ENCODE results near the gene NETO1.

NETO1 gene, protein sequence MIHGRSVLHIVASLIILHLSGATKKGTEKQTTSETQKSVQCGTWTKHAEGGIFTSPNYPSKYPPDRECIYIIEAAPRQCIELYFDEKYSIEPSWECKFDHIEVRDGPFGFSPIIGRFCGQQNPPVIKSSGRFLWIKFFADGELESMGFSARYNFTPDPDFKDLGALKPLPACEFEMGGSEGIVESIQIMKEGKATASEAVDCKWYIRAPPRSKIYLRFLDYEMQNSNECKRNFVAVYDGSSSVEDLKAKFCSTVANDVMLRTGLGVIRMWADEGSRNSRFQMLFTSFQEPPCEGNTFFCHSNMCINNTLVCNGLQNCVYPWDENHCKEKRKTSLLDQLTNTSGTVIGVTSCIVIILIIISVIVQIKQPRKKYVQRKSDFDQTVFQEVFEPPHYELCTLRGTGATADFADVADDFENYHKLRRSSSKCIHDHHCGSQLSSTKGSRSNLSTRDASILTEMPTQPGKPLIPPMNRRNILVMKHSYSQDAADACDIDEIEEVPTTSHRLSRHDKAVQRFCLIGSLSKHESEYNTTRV

DNA sequence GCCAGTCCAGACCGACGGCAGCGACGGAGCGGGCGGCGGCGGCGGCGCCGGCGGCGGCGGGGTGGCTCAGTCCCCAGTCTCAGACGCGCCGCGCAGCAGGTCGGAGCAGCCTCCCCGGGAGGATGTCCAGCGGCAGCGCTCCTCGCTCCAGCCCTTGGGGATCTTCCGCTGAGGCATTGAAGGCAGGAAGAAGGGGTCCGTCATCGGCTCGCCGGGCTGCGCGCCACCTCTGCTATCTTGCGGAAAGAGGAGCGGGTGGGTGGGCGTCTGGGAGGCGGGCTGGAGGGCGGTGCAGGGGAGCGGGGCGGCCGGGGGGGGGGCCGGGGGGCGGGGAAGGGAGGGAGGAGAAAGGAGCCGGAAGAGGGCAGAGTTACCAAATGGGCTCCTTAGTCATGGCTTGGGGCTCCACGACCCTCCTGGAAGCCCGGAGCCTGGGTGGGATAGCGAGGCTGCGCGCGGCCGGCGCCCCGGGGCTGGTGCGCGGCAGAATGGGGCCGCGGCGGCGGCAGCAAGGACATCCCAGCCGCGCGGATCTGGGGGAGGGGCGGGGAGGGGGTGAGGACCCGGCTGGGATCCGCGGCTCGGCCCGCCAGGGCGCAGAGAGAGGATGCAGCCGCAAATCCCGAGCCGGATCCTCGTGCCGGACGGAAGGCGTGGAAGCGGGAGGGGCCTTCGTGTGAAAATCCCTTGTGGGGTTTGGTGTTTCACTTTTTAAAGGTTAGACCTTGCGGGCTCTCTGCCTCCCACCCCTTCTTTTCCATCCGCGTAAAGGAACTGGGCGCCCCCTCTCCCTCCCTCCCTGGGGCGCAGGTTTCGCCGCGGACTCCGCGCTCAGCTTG, at the start of gene NETO1:
TSS of gene NETO1 (minus strand) at position 242 of the 839 bp plus-strand sequence. CDS start 696 bp downstream, outside the sequence.
- no peak for DNase-seq

DNA sequence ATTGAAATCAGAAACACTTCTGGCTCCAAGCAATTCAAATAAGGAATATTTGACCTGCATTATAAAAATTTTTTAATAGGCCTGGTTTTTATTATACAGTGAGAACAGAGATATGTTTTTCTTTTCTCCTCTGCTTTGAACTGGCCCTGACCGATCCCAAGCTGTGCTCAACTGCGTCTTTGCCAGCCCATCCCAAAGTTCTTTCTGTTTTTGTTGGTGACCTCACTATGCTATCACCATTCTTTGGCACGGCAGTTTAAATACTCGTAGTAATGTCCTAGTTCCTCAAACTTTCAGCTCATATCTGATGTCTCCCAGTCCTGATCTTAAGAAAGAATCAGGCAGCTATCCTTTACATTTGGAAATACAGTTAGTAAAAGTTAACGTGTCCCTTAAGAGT, 42.3 kb upstream of the NETO1 start:
- no peak for DNase-seq

DNA sequence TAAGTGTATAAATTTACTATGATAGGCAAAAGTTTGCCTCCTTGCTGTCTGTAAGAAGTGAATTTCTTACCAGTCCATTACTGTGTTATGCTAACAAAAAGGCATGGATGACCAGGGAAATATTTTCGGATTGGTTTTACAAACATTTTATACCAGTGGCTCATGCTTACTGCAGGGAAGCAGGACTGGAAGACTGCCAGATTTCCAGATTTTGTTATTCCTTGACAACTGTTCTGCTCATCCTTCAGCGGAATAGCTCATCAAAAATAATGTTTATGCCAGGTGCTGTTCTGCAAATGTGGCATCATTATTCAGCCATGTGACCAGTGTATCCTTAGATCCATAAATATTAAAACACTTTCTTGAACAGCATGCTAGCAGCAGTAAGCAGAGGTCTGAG, 40.4 kb upstream of the NETO1 start:
- DNase-seq = no peak

DNA sequence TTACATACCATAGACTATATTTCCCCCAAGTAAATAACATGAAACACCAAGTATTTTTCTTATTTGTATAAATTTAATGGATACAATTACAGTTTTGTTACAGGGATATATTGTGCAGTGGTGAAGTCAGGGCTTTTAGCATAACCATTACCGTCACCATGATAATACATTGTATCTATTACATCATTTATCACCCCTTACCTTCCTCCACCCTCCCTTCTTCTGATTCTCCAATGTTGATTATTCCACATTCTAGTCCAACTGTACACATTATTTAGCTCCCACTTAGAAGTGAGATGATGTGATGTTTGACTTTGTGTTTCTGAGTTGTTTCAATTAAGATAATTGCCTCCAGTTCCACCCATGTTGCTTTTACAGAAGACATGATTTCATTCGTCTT, 35.2 kb upstream of the NETO1 start:
- no peak for DNase-seq

DNA sequence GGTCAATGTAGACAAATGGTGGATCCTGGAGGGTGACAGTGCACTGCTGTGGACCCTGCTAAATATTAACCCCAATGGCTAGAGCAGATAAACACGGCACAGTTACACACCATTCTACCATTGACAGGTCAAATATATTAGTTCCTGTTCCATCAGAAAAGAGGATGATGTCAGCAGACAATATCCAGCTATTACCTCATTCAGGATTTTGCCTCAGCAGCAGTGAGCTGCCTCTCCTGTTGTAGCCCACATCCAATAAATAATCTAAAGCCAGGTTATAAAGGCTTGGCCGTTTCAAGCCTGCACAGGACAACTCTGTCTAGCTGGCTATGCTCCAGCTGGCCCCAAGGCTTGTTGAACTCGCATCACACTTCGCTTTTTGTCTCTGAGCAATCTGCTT, 31.6 kb upstream of the NETO1 start:
- no peak for DNase-seq

DNA sequence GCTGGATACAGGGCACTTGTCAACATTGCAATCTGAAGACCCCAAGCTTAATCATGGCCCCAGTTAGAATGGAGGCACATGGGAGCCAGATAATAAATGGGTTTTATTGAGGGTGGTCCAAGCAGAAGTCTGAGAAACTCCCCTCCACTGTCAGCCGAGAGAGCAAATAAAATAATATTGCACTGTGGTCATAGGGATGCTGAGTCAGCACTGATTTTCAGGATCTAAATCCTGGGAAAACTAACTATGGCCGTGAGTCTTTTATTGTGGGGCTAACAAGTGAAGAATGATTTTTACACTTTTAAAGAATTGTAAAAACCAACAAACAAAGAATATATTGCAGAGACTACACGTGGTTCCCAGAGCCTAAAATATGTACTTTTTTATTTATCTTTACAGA, 31.1 kb upstream of the NETO1 start:
- DNase-seq = no peak

DNA sequence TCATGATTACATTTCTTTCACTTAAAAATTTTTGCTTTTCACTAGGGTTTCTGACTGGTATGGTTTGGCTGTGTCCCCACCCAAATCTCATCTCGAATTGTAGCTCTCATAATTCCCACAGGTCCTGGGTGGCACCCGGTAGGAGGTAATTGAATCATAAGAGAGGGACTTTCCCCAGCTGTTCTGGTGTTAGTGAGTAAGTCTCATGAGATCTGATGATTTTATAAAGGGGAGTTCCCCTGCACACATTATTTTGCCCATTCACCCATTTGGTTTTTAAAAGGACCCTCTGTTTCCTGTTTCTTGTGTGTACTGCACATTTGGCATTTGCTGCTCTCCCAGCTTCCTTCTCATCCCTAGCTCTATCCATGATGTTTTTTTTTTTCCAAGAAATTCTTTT, 27.8 kb upstream of the NETO1 start:
- no peak for DNase-seq

DNA sequence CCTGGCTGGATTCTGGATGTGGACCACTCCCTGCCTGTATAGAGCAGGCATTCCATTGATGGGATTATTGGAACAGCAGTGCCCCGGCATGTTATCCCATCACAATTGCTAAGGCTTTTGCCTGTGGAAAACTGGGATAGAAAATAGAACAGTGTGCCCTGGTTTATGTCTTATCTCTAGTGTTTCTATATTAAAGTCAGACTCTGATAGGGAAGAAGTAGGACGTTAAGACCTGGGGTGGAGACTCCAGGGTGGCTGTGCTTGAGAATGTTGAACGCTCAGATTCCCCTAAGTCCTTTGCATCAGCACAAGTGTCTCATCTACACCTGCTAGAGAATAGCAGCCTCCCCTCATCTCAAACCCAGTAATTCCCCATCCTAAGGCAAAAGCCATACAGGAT, 10.8 kb upstream of the NETO1 start:
- no peak for DNase-seq

DNA sequence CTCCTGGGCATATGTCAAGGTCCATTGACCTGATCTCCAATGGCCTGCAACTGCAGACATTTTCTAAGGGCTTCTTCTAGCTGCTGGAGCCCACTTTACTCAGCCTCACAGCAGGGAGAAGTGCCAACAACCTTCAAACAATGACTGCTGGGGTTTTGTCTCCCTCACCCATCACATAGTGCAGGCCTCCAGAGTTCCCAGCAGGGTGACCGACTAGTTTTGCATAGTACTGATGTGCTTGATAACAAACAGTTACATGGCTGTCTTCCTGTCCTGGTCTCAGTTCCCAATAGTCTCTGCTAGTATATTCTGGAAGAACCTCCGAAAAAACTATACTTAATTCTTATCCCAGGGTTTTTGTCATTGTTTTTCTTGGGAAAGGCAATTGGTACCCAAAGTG, 10.4 kb upstream of the NETO1 start:
- no peak for DNase-seq

DNA sequence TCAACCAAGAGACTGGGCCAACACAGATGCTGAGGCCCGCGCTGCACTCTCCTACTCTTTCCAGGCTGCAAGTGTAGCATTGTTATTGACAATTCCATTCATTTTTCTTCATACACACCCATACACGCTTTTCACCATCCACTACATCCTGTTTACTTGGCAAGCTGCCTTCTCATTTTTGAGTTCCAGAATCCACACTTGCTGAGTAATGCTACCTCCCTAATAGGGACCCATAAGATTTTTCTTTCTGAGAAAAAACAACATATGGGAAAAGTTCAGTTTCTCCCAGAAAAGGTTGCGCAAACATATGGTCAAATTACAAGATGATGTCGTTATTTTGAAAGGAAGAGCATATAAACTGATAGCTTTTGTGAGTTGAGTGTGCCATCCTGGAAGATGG, 3.3 kb upstream of the NETO1 start:
- DNase-seq = no peak

DNA sequence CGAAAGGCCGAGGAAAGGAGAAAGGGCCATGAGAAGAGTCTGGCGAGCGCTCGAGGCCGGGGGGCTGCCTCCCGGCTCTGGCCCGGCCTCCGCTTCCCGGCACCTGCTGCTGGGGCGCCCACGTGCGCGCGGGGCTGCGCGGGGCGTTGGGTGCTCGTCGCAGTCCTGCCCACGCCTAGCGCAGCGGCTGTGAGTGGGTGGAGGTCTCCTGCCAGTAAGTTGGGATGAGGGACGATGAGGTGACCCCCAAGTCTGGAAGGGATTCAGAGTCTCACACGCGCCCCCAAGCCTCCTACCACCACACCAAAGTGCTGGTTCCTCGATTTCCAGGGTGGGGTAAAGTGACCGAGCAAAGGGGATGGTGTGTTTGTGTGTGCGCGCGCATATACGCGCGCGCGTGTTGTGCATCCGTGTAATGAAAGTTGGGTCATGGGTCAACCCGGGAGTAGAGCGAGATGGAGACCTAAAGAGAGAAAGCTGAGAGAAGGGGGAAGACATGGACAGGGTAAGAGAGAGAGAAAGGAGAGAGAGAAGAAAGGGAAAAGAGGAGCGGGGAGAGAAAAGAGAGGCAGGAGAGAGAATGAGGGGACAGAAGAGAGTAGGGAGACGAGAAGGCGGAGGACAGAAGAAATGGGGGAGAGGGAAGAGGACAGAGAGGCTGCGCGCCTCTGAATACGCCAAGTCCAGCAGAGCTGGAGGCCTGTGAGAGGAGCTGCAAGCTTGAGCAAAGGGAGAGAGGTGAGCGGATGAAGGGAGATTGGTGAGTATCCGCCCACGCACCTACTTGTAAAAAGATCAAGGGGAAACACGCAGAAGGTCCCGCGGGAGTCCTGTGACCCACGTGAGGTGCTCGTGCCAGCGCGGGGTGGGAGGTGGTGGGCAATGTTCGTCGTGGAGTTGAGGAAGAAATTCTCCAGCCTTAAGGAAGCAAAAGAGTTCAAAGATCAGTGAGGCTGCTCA, 1.7 kb upstream of the NETO1 start:
- DNase-seq = no peak

DNA sequence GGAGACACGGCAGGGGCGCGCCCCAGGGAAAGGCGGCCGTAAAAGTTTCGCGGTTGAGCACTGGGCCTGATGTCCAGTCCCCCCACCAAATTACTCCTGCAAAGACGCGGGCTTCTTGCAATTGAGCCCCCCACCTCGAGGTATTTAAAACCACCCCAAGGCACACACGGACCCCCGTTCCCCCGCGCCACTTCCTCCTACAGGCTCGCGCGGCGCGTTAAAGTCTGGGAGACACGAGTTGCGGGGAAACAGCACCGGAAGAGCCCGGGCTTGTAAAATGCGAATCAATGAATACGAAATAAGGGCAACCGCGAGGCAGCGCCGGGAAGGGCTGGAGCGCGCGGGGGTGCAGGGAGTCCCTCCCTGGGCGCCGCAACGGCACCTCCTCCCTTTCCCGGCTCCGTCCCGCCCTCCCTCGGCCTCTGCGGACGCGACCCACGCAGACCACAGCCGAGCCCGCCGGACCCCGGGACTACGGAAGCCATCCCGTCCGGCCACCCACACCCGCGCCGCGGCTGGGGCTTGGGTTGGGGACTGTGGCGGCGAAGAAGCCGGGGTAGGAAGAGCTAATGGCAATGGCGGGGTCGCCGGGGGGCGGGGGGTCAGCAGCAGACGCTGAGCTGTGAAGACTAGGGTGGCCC, 918 bp upstream of the NETO1 start:
- no peak for DNase-seq

DNA sequence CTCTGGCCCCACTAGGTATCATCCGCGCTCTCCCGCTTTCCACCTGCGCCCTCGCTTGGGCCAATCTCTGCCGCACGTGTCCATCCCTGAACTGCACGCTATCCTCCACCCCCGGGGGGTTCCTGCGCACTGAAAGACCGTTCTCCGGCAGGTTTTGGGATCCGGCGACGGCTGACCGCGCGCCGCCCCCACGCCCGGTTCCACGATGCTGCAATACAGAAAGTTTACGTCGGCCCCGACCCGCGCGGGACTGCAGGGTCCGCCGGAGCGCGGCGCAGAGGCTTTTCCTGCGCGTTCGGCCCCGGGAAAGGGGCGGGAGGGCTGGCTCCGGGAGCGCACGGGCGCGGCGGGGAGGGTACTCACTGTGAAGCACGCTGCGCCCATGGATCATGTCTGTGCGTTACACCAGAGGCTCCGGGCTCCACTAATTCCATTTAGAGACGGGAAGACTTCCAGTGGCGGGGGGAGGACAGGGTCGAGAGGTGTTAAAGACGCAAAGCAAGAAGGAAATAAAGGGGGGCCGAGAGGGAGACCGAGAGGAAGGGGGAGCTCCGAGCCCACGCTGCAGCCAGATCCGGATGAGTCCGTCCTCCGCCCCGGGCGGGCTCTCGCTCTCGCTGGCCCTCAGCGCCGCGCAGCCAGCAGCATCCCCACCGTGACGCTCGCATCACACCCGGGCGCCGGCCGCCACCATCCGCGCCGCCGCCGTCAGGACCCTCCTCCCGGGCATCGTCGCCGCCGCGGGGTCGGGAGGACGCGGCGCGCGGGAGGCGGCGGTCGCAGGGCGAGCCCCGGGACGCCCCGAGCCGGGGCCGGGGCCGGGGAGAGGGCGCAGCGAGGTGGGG, 664 bp downstream of the NETO1 start:
- no peak for DNase-seq

DNA sequence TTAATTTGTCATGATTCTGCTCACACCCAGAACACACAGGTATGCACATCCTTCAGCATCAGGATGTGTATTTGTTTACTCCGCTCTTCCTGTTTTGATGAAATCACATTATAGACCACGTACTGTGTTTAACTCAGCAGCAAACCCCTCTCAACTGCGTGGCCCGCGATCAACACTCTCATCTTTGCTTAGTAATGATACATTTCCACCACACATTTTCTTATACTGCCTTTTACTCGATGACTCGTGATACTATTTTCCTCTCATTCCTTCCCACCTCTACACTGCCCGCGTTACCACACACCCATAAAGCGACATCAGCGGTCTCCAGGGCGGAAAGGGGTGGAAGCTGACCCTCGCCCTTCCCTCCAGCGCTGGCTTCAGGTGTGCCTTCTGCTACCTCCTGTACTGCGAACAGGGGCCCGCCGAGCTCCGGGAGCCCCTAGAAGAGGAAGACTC, 1.3 kb downstream of the NETO1 start:
- DNase-seq = no peak

DNA sequence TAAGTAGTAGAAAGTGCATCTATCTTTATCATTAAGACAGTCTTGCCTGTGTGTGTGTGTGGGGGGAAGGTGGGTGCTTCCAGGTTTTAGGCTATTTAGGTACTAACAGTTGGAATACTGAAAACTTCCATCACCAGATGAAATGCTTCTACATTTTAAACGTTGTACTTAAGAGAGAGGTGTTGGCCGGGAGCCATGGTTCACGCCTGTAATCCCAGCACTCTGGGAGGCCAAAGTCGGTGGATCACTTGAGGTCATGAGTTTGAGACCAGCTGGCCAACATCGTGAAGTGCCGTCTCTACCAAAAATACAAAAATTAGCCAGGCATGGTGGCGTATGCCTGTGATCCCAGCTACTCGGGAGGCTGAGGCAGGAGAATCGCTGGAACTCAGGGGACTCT, 4.0 kb downstream of the NETO1 start:
- no peak for DNase-seq

DNA sequence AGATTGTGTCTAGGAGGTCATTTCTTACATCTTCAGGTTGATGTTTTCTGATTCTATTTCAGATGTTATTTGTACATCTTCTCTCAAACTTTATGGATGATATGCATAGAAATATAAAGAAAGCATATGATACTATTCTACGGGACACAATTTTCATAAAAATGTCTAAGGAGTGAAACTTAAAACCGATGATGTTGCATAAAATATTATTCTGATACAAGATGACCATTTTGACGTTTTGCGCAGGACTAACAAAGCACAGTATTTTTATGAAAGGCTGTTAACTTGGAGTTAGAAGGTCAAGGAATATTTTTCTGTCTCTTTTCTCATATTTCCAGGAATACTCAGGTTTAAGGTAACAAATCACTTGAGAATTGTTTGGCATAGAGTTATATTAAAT, 8.7 kb downstream of the NETO1 start:
- no peak for DNase-seq

DNA sequence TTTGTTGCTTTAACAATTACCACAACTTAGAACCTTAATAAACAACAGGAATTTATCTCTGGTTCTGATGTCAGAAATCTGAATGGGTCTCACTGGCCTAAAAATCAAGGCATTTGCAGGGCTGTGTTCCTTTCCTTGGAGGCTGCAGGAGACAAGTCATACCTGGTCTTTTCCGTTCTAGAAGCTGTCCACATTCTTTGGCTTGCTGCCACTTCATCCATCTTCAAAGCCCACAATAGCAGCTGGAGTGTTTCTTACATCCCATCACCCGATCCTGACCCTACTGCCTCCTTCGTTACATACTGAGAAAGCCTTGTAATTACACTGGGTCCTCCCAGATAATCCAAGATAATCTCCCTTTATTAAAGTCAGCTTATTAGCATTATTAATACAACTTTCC, 18.1 kb downstream of the NETO1 start:
- no peak for DNase-seq

DNA sequence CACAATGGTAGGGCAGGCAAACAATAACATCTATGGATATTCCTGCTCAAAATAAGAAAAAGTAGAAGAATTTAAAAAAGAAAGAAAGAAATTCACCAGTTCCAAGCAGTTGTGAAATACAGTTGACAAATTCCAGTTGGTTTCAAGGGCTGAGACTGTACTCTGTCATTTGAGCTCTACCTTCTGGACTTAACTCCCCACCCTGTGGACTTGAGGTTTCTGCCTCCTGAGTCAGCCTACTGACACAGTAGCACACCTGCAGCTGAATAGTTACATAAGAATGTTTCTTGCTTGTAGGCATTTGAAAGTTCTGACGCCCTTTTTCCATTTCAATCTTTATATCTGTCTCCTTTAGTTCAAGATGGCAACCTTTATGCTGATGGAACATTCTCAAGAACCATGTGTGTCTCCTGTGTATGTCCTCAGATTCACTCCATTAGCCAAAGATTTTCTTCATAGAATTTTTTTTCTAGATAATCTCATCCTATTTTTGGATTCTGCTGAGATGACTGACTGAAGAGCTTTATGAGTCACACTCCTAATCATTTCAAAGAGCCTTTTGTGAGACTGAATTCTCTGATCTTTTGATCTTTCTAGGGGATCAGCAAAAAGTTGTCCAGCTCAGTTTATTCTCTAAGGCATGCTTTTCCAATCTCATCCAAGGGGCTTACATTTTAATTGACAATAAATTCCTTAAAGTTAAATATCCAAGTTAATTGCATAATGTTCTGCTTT, 19.1 kb downstream of the NETO1 start:
- no peak for DNase-seq

DNA sequence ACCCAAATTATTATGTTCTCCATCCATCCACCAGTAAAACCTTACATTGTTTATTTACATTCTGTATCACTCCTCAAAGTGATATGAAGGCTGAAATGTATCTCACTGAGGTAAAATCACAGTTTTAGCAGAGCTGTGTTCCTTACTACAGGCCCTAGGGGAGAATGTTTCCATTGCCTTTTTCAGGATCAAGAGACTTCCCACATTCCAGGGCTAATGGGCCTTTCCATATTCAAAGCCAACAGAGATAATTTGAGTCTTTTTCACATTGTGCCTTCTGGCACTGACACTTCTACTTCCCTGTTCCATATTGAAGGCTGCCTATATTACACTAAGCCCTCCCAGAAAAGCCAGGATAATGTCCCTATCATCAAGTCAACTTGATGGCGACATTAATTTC, 20.0 kb downstream of the NETO1 start:
- DNase-seq = no peak

DNA sequence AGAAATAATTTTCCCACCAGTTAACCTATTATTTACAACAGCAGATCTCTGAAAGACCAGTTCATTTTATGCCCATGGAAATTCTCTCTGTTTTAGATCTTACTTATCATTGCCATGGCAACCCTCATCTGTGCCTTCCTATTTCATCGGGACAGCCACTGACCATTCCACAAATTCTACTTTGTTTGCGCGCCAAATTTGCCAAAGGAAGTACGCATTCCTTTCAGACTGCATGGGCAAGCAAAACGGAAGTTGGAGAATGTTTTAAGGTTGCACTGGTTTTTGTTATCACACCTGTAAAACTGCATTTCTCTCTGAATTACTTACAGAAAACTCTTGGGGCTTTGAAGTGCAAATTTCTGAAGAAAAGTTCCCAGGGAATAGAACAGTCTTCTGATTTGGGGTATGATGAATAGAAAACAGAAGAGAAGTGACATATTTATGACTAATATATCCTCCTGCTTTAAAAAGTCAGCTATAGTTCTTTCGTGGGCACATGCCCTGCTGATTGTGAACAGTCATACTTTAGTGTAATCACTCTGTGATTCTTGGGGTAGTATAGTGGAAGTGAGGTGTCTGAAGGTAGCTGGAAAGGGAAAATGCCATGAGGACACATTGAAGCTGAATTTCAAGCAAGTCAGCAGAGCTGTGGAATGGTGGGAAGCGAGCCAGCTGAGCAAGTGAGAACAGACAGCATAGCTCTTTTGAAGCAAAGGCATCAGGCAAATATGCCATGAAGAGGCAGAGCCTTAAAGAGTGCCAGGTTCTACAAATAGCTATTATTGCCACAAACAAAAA, 20.9 kb downstream of the NETO1 start:
- no peak for DNase-seq

All from stimulated activated CD4-positive, alpha-beta T cell treated with anti-CD3 and anti-CD28 coated beads, Interleukin-4, amount 100 ng/mL, for 1 hour (primary cell).